Measurements from ENCODE around the gene NUF2.

The NUF2 gene

GRCh38 chr1:163395790-163396189, 74.0 kb downstream of the NUF2 start:
- POLR2A ChIA-PET = no interaction called here
- TF ChIP-seq CTCF (IDR thresholded peaks at IDR 0.05; ENCODE audit: control extremely low read depth, extremely low read depth, low read depth, missing control alignments) = no peak
- CTCF ChIA-PET = interaction anchor here (1.4 kb wide), 1 partner anchor 15 kb away, joined by 4 read pairs; no protein-coding TSS in a partner anchor
- no peak for DNase-seq (ENCODE audit: extremely low spot score)

- POLR2A ChIA-PET = no interaction called here
- CTCF ChIA-PET = interaction anchor here (0.9 to 1.3 kb wide), 4 partner anchors 8 to 17 kb away, joined by 3 to 4 read pairs (median 4); no protein-coding TSS in a partner anchor
- no peak for DNase-seq (ENCODE audit: extremely low spot score)
- no peak for TF ChIP-seq CTCF (IDR thresholded peaks at IDR 0.05; ENCODE audit: control extremely low read depth, extremely low read depth, low read depth, missing control alignments)
These were observed 75.9 kb downstream of the NUF2 start for GRCh38 chr1:163397451-163398200.

- CTCF ChIA-PET = no interaction called here
These were observed 77.2 kb downstream of the NUF2 start for GRCh38 chr1:163399001-163399400.

GRCh38 chr1:163399976-163400601, 78.3 kb downstream of the NUF2 start:
- TF ChIP-seq CTCF (IDR thresholded peaks at IDR 0.05; ENCODE audit: control extremely low read depth, extremely low read depth, low read depth, missing control alignments) = no peak
- DNase-seq (ENCODE audit: extremely low spot score) = no peak
- POLR2A ChIA-PET = no interaction called here
- CTCF ChIA-PET = interaction anchor here (1.0 kb wide), 1 partner anchor 10 kb away, joined by 3 read pairs; no protein-coding TSS in a partner anchor

More at GRCh38 chr1:163399001-163399400, 77.2 kb downstream of the NUF2 start:
- no peak for DNase-seq (ENCODE audit: extremely low spot score)
- TF ChIP-seq CTCF (IDR thresholded peaks at IDR 0.05; ENCODE audit: control extremely low read depth, extremely low read depth, low read depth, missing control alignments) = no peak
- POLR2A ChIA-PET = no interaction called here

GRCh38 chr1:163401211-163401610, 79.5 kb downstream of the NUF2 start:
- ChIA-PET CTCF (no interaction called here), POLR2A (no interaction called here)
- no peak for DNase-seq (ENCODE audit: extremely low spot score)
- TF ChIP-seq CTCF (IDR thresholded peaks at IDR 0.05; ENCODE audit: control extremely low read depth, extremely low read depth, low read depth, missing control alignments) = no peak

Measured in GM10248 (cell line).